Measurements from ENCODE around the gene PIAS2.

GRCh38 chr18:46815661-46816060, 101.6 kb downstream of the PIAS2 start:
- TF ChIP-seq CTCF (IDR thresholded peaks at IDR 0.05; ENCODE audit: poor library complexity), result no peak
- no peak for TF ChIP-seq EZH2phosphoT487 (IDR thresholded peaks at IDR 0.05; ENCODE audit: low read depth, severe bottlenecking, unreplicated experiment)
- TF ChIP-seq EZH2 (IDR thresholded peaks at IDR 0.05; ENCODE audit: borderline replicate concordance), result no peak
